Right lobe of liver (tissue), 4 donors: ENCODE data around the gene TENM4.

Experiments
- CTCF ChIP-seq, 4 donors: fragments of 200-600 bp in 3 of 4; fragments of 450-650 bp in 1 of 4; IDR thresholded peaks; one replicate each; pipeline versions ENCODE4 v1.5.1 to v1.8.0; 2016 to 2022; ENCODE audit warnings: antibody characterized with exemption in 4 of 4, mild to moderate bottlenecking in 2 of 4
- POLR2A ChIP-seq: fragments of 450-650 bp; IDR thresholded peaks from one replicate; pipeline ENCODE4 v1.6.1; 2017; ENCODE audit warnings: antibody characterized with exemption, mild to moderate bottlenecking
- donor health status: DM: no; HTN: no; CAD: no.
- donor health status: DM: no; HTN: no; CAD: no.
- donor health status: DM: no; HTN: yes; CAD: no.

- TF ChIP-seq CTCF (IDR thresholded peaks at IDR 0.05): no peak
- no peak for TF ChIP-seq POLR2A
These were observed 191.4 kb downstream of the TENM4 start for GRCh38 chr11:79249295-79249993.
